Measurements from ENCODE around the gene S100A6. TPM values are rescaled to one million over a fixed set of nuclear protein-coding genes. Genes with fewer than 3 reads are reported as not detected.

Gene S100A6
- total and polyA plus RNA-seq, 2 donors (not counting 1 experiment from before 2014, with no cell fraction given): 110 to 213 TPM

GRCh38 chr1:153490272-153491051, 45.3 kb downstream of the S100A6 start:
- CTCF ChIA-PET: interaction anchor here (1.7 kb wide), 1 partner anchor 138 kb away, joined by 6 read pairs; no protein-coding TSS in a partner anchor
- ATAC-seq (ENCODE audit: low read depth) (no peak), DNase-seq (no peak)
- intact Hi-C loops (cut with micrococcal nuclease): no loop called here
- TF ChIP-seq CTCF (IDR thresholded peaks at IDR 0.05) (no peak), EZH2 (IDR thresholded peaks at IDR 0.05; ENCODE audit: borderline replicate concordance, insufficient read depth, low read depth, low read length, poor library complexity, severe bottlenecking) (no peak)
- no peak overlapping the region for H3K27ac Mint-ChIP-seq
- no peaks in the 10 kb centered on the region for H3K9me3 ChIP-seq (ENCODE audit: control extremely low read depth in 1 of 3, control insufficient read depth in 2 of 3, insufficient read depth in 1 of 3, low read length in 2 of 3)
- no peak overlapping the region for H3K9ac ChIP-seq (ENCODE audit: low read length)
- H3K4me2 ChIP-seq (replicated peaks; ENCODE audit: low read depth, low read length, poor library complexity, severe bottlenecking): no peak overlapping the region
- H3K4me3 ChIP-seq (ENCODE audit: control extremely low read depth in 1 of 5, extremely low read depth in 1 of 5, insufficient read depth in 1 of 5, low read depth in 2 of 5, low read length in 4 of 5): no peak overlapping the region
- no peak overlapping the region for H2AFZ ChIP-seq (ENCODE audit: insufficient read depth, low read depth, low read length, poor library complexity, severe bottlenecking)
- WGBS (ENCODE audit: insufficient coverage): 67% methylated on average over 7 of the region's 12 CpGs
- H3K4me1 Mint-ChIP-seq: peaks cover 7% of the 10 kb centered on the region
- H3K36me3 ChIP-seq (replicated peaks in 1 of 2; ENCODE audit: control extremely low read depth in 1 of 2, control insufficient read depth in 1 of 2, extremely low read depth in 1 of 2, insufficient read depth in 2 of 2, low read length in 1 of 2): no peaks in the 10 kb centered on the region
- no peak overlapping the region for H3K4me3 Mint-ChIP-seq
- H3K27me3 ChIP-seq (replicated peaks in 1 of 4; ENCODE audit: control extremely low read depth in 1 of 4, control insufficient read depth in 3 of 4, insufficient read depth in 4 of 4, low read length in 3 of 4): peaks cover 0 to 10% (median under 1%) of the 10 kb centered on the region in 4 experiments
- POLR2A ChIA-PET: no interaction called here
- H3K79me2 ChIP-seq (ENCODE audit: control insufficient read depth, insufficient read depth, low read length): no peaks in the 10 kb centered on the region
- peaks cover 7 to 8% of the 10 kb centered on the region in 2 donors for H3K4me1 ChIP-seq (ENCODE audit: control insufficient read depth in 2 of 2, insufficient read depth in 2 of 2, low read length in 2 of 2)
- no peaks in the 10 kb centered on the region for H4K20me1 ChIP-seq (ENCODE audit: control insufficient read depth, insufficient read depth, low read length, poor library complexity, severe bottlenecking)
- no peak overlapping the region for H3K27ac ChIP-seq (ENCODE audit: low read length in 2 of 2)
- H3K9me3 Mint-ChIP-seq (ENCODE audit: insufficient read depth): no peaks in the 10 kb centered on the region
- peaks cover 43% of the 10 kb centered on the region for H3K27me3 Mint-ChIP-seq

GRCh38 chr1:153488731-153489130, 47.1 kb downstream of the S100A6 start:
- H3K27me3 Mint-ChIP-seq: peaks cover 57% of the 10 kb centered on the region
- no peak overlapping the region for H3K4me3 Mint-ChIP-seq

More at GRCh38 chr1:153488731-153489130, 47.1 kb downstream of the S100A6 start:
- no peaks in the 10 kb centered on the region for H3K9me3 ChIP-seq (ENCODE audit: control extremely low read depth in 1 of 3, control insufficient read depth in 2 of 3, insufficient read depth in 1 of 3, low read length in 2 of 3)
- H3K27ac Mint-ChIP-seq: no peak overlapping the region
- no peaks in the 10 kb centered on the region for H3K4me1 Mint-ChIP-seq
- no peaks in the 10 kb centered on the region for H3K36me3 ChIP-seq (replicated peaks in 1 of 2; ENCODE audit: control extremely low read depth in 1 of 2, control insufficient read depth in 1 of 2, extremely low read depth in 1 of 2, insufficient read depth in 2 of 2, low read length in 1 of 2)
- H4K20me1 ChIP-seq (ENCODE audit: control insufficient read depth, insufficient read depth, low read length, poor library complexity, severe bottlenecking): no peaks in the 10 kb centered on the region
- no peak overlapping the region for H3K4me2 ChIP-seq (replicated peaks; ENCODE audit: low read depth, low read length, poor library complexity, severe bottlenecking)
- TF ChIP-seq EZH2 (IDR thresholded peaks at IDR 0.05; ENCODE audit: borderline replicate concordance, insufficient read depth, low read depth, low read length, poor library complexity, severe bottlenecking): no peak
- no peak for TF ChIP-seq CTCF (IDR thresholded peaks at IDR 0.05)
- peaks cover 0 to 14% (median under 1%) of the 10 kb centered on the region in 4 experiments for H3K27me3 ChIP-seq (replicated peaks in 1 of 4; ENCODE audit: control extremely low read depth in 1 of 4, control insufficient read depth in 3 of 4, insufficient read depth in 4 of 4, low read length in 3 of 4)
- no peak overlapping the region for H3K9ac ChIP-seq (ENCODE audit: low read length)
- intact Hi-C loops (cut with micrococcal nuclease): no loop called here
- no peaks in the 10 kb centered on the region for H3K79me2 ChIP-seq (ENCODE audit: control insufficient read depth, insufficient read depth, low read length)
- H3K9me3 Mint-ChIP-seq (ENCODE audit: insufficient read depth): no peaks in the 10 kb centered on the region
- no peak for ATAC-seq (ENCODE audit: low read depth)
- H3K4me3 ChIP-seq (ENCODE audit: control extremely low read depth in 1 of 5, extremely low read depth in 1 of 5, insufficient read depth in 1 of 5, low read depth in 2 of 5, low read length in 4 of 5): no peak overlapping the region
- no peak overlapping the region for H2AFZ ChIP-seq (ENCODE audit: insufficient read depth, low read depth, low read length, poor library complexity, severe bottlenecking)
- ChIA-PET CTCF (interaction anchor here (0.6 to 1.4 kb wide), 5 partner anchors 9 to 136 kb away, joined by 3 to 6 read pairs (median 3); no protein-coding TSS in a partner anchor), POLR2A (no interaction called here)
- DNase-seq: no peak
- no peaks in the 10 kb centered on the region for H3K4me1 ChIP-seq (ENCODE audit: control insufficient read depth in 2 of 2, insufficient read depth in 2 of 2, low read length in 2 of 2)
- WGBS (ENCODE audit: insufficient coverage): 58% methylated on average over 3 of the region's 4 CpGs
- no peak overlapping the region for H3K27ac ChIP-seq (ENCODE audit: low read length in 2 of 2)
